Stimulated activated CD8-positive, alpha-beta memory T cell treated with anti-CD3 and anti-CD28 coated beads, Interleukin-12 subunit alpha, Interleukin-12 subunit beta, amount 100 ng/mL, for 4 hours (primary cell): Measurements from ENCODE around the gene AGAP3.

Experiments
- DNase-seq: peaks from one replicate; pipeline ENCODE4 v3.0.0-alpha.2; 2020; ENCODE audit warnings: low read depth

Gene AGAP3

GRCh38 chr7:151088019-151088855 lies 2.0 kb downstream of the AGAP3 start:
- no peak for DNase-seq

DNA sequence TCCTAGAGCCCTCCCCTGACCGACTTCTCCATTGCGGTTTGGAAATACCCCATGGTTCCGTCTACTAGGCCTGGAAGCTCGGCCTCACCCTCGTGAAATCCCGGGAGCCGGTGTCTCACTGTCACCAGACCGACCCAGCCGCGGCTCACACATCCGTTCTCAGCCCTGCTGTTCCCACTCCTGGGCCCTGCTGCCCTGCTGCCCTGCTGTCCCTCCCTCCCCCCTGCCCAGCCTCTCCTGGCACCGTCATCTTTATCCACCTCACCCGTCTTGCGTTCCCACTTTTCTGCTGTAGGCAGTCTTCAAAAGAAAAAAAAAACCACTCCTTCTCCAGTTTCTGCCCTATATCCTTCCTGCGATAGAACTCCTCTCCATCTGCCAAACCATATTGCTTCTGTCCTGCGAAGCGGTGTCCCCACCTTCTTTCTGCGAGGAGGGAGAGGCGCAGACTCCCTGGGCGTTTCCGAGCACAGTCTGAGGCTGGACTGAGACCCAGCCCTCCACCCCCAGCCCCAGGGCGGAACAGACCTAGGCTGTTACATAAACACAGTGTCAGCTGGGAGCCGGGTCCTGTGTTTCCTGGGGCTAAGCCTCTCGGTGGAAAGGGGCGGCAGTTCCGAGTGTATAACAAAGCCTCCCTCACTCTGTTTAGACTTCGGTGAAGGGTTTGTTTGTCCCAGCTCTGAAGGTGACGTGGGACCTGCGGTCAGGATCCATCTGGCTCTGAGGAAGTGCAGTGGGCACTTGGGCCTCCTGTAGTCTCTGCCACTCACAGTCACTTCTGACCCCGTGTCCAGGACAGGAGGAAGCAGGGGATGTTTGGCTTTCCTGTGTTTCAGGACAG lies 2.8 kb downstream of the AGAP3 start:
- DNase-seq, result no peak

- DNase-seq, result no peak
Measured at GRCh38 chr7:151089893-151090730, 3.8 kb downstream of the AGAP3 start.

DNA sequence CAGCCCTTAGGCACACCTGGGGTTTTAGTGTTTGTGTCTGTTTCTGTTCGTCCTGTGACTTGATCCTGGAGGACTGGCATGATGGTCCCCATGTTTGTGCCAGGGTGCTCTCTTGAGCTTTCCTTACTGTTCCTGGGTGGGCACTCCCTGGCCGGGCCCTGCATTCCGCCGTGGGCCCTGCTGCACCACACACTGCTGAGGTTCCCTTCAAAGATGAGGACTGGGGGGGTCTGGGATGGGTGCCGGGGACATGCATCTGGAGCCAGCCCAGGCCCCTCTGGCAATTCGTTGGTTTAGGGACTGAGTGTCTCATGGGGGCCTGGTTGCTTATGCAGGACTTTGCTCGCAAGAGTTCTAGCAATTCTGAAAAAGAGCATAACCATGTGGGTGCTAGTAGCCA lies 4.7 kb downstream of the AGAP3 start:
- no peak for DNase-seq

- no peak for DNase-seq
Measured at GRCh38 chr7:151091431-151091830, 5.2 kb downstream of the AGAP3 start.

GRCh38 chr7:151091988-151092387 lies 5.7 kb downstream of the AGAP3 start:
- DNase-seq, result no peak

DNA sequence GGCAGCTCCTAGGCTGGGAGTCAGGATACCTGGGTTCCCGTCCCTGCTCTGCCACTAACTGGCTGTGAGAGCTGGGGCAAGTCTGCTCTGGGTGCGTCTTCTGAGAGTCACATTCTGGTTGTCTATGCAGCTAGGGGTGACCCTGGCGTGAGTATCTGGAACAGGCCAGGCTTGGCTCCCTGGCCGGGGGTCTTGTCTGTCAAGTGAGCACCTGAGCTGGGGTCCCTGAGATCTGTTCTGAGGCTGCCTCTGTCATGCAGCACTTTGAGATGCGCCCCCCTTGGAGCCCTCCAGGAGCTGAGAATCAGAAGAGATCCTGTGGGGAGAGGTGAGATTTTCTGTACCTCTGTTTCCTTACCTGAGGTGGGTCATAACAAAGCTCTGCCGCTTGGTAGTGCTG lies 7.5 kb downstream of the AGAP3 start:
- DNase-seq, result no peak

- no peak for DNase-seq
Measured at GRCh38 chr7:151094675-151095074, 8.4 kb downstream of the AGAP3 start.

- DNase-seq, result no peak
Measured at GRCh38 chr7:151095123-151095797, 9.0 kb downstream of the AGAP3 start.

GRCh38 chr7:151095828-151096475 lies 9.7 kb downstream of the AGAP3 start:
- DNase-seq, result no peak

DNA sequence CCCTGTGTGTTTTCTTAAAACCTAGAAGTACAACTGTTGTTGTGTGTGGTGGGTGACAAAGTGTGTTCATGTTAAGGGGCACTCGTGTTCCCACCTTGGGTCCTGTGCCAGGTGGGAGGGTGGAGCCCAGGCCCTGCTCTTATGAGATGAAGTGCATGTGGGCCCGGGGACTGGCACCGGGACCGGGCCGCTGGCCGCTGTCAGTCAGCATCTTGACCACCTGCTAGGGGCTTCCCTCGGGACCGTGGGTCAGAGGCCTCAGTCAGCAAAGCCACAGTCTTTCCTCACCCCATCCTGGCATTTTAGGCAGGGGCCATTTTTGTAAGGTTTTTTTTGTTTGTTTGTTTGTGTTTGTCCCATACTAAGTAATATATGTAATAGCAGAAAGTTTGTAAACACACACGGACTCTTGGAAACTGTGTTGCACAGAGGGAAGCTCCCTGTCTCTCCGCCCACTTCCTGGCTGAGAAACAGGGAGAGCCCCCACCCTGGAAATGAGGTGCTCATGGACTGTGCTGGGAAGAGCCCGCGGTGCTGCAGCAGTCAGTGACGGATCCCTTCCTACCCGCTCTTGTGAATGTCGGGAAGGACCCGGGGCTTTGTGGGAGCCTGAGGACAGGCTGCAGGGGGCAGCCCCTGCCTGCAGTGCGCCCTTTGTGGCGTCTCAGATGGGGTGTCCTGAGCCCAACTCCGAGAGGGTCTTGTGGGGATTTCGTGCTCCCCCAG lies 13.4 kb downstream of the AGAP3 start:
- DNase-seq, result no peak

- no peak for DNase-seq
Measured at GRCh38 chr7:151100921-151101320, 14.6 kb downstream of the AGAP3 start.

- no peak for DNase-seq
Measured at GRCh38 chr7:151101621-151102396, 15.5 kb downstream of the AGAP3 start.

DNA sequence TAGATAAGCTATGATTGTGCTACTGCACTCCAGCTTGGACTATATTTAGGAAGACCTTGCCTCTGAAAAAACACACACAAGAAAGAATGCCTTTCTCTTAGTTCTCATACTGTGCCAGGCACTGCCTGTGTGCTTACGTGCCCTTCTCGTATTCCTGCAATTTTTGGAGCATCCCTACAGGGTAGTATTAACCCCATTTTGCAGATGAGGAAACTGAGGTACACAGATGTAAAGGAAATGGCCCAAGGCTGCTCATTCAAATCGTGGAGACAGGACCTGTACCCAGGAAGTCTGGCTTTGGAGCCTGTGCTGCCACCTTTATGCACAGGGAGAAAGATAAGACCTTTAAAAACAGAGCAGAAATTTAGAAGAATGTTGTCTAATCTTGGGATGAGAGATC lies 16.7 kb downstream of the AGAP3 start:
- DNase-seq, result no peak

- no peak for DNase-seq
Measured at GRCh38 chr7:151103973-151104372, 17.7 kb downstream of the AGAP3 start.

GRCh38 chr7:151104411-151105235 lies 18.3 kb downstream of the AGAP3 start:
- DNase-seq, result no peak

- DNase-seq, result no peak
Measured at GRCh38 chr7:151107882-151108281, 21.6 kb downstream of the AGAP3 start.

- no peak for DNase-seq
Measured at GRCh38 chr7:151109094-151110048, 23.1 kb downstream of the AGAP3 start.
